K562 treated with DMSO at 1 percent for 12 hours (cell line): ENCODE data around the gene KRTAP10-12. TPM values are rescaled to one million over a fixed set of nuclear protein-coding genes. Genes with fewer than 3 reads are reported as not detected.

Experiments
- total RNA-seq: library from RNA; unstranded; fragments of 300-600 nt; gene quantifications from 2 replicates; pipeline ENCODE4 v1.2.3, GENCODE V29; 2022; ENCODE audit not compliant: insufficient read depth

KRTAP10-12 gene, protein sequence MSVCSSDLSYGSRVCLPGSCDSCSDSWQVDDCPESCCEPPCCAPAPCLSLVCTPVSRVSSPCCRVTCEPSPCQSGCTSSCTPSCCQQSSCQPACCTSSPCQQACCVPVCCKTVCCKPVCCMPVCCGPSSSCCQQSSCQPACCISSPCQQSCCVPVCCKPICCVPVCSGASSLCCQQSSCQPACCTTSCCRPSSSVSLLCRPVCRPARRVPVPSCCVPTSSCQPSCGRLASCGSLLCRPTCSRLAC
- not detected in 2 replicates for total RNA-seq

DNA sequence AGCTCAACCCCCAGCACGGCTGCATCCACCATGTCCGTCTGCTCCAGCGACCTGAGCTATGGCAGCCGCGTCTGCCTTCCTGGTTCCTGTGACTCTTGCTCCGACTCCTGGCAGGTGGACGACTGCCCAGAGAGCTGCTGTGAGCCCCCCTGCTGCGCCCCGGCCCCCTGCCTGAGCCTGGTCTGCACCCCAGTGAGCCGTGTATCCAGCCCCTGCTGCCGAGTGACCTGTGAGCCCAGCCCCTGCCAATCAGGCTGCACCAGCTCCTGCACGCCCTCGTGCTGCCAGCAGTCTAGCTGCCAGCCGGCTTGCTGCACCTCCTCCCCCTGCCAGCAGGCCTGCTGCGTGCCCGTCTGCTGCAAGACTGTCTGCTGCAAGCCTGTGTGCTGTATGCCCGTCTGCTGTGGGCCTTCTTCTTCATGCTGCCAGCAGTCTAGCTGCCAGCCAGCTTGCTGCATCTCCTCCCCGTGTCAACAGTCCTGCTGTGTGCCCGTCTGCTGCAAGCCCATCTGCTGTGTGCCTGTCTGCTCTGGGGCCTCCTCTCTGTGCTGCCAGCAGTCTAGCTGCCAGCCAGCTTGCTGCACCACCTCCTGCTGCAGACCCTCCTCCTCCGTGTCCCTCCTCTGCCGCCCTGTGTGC, at the start of gene KRTAP10-12:
TSS of gene KRTAP10-12 (plus strand) at position 1 of the 639 bp plus-strand sequence. CDS start at position 31, 30 bp downstream.

DNA sequence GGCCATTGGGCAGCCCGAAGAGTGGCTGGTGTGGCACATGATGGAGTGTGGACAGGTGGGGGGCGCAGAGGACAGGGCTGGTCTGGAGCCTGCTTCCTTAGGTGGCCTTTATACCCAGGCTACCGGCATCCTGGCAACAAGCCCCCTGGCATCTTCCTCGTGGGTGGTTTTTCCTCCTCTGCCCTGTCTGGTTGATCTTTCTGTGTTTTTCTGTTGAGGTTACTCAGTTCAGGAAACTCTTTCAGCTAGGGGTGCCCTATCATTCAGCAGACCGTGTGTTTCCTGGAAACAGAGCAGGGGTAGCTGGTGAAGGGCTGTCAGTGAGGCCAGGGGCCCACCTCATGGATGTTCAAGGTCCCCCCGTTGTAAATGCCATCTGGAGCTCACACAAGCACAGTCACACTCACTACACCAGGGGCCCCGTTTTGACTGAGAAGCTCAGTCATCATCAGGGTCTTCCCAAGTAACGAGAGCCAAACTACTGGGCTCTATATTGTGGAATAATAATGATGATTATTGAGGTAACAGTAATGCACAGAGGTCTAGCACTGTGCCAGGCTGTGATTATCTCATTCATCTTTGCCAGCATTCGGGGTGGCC, 42.3 kb upstream of the KRTAP10-12 start, which contains the start of gene KRTAP12-4:
TSS of gene KRTAP12-4 (minus strand) at position 84 of the 600 bp plus-strand sequence. CDS start at position 39, 45 bp downstream.

DNA sequence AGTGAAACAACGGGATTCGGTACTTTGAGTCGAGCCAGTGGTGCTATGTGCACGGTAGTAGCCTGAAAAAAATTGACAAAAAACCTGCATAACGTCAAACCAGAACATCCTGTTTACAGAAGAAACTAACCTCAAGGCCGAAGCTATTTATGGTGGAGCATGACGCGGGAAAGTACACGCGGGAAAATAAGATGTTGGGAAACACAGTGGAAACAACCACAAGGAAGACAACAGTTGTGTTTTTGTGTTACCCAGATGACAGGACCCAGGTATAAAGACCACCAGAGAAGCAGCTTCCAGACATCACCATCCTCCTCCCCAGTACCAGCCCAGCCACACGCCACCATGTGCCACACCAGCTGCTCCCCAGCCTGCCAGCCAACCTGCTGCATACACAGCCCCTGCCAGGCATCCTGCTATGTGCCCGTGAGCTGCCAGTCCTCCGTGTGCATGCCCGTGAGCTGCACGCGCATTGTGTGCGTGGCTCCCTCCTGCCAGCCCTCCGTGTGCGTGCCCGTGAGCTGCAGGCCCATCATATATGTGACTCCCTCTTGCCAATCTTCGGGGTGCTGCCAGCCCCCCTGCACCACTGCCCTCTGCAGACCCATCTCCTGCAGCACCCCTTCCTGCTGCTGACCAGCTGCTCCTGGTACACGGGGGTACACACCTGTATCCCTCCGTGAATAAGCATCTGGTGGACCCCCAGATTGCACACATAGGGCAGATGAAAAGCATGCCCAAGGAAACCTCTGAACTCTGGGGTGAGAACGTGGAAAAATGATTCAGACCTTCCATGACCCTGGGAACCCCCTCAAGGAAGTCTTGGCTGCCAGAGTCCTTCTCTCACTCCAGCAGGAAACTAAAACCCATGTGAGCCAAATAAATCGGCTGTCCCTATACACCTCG, 39.1 kb upstream of the KRTAP10-12 start, which contains the start of gene KRTAP12-3:
TSS of gene KRTAP12-3 (plus strand) at position 298 of the 906 bp plus-strand sequence. CDS start at position 346, 48 bp downstream.

DNA sequence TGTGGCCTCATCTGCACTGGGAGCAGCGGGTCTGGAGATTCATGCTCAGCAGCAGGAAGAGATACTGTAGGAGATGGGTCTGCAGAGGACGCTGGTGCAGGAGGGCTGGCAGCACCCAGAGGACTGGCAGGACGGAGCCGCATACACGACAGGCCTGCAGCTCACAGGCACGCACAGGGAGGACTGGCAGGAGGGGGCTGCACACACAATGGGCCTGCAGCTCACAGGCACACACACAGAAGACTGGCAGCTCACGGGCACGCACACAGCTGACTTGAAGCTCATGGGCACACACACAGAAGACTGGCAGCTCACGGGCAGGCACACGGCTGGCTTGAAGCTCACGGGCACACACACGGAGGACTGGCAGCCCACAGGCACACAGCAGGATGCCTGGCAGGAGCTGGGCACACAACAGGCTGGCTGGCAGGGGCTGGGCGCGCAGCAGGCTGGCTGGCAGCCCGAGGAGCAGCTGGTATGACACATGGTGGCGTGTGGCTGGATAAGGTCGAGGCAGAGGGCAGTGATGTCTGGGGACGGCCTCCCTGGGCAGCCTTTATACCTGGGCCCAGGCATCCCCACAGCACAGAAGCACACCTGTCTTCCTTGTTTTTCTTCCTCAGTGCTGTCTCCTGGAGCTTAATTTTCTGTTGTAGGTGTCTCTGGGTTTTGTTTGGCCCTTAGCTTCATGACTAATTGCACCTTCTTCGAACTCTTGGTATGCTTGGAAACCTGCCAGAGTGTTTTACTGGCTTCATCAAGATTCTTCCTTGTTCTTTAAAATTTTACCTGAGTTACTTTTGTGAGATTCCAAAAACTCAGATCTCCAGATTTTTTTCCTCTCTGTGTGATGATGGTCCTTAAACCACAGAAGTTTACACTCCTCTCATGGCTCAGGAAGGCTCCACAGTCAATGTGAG, 30.3 kb upstream of the KRTAP10-12 start, which contains the start of gene KRTAP12-2:
TSS of gene KRTAP12-2 (minus strand) at position 527 of the 920 bp plus-strand sequence. CDS start at position 486, 41 bp downstream.

DNA sequence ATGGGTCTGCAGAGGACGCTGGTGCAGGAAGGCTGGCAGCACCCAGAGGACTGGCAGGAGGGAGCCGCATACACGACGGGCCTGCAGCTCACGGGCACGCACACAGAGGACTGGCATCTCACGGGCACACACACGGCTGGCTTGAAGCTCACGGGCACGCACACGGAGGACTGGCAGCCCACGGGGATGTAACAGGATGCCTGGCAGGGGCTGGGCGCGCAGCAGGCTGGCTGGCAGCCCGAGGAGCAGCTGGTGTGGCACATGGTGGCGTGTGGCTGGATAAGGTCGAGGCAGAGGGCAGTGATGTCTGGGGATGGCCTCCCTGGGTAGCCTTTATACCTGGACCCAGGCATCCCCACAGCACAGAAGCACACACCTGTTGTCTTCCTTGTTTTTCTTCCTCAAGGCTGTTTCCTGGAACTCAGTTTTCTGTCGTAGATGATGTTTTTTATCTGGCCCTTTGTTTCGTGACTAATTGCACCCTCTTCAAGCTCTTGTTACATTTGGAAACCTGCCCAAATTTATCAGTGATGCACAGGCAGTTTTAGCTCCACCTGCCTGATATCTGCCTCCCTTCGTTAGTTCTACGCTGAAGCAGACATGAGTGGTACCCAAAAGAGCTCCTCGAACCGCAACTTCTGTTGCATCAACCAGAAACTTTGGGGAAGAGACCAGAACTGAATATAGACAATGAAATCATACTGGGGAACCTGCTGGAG, 15.0 kb upstream of the KRTAP10-12 start, which contains the start of gene KRTAP12-1:
TSS of gene KRTAP12-1 (minus strand) at position 303 of the 719 bp plus-strand sequence. CDS start at position 263, 40 bp downstream.

DNA sequence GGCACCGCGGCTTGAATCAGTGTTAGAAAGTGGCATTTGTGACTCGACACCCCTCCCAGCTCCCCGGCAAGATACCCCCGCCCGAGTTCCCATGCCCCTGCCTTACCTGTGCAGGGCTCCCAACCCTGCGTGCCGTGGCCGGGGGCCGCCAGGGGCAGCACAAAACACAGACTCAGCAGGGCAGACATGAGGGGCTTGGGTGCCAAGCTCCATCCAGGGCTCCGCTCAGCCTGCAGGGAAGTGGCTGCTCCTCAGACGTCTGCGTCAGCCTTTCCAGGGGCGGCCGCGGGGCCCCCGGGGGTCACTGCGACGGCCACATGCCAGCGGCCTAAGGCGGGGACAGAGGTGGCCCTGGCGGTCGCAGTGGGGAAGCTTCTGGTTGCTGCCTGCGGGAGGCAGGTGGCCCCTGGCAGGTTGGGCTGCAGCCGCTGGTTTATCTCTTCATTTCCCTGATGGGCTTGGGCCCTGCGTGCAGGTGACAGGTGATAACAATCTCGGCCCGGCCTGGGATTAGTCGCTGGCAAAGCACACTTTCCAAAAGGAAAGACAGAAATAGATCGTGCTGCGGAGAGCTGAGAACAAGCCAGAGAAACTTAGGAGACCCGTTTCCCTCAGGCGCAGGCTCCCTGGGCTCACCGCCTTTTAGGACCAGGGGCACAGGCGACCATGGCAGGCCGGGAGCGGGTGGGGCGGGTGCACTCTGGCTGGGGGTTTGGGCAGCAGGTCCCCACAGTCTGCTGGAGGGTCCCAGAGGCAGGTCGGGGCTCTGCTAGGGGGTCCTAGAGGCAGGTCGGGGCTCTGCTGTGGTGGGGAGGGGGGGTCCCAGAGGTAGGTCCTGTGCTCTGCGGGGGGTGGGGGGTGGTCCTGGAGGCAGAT, 14.6 kb downstream of the KRTAP10-12 start, which contains the start of gene TSPEAR:
TSS of gene TSPEAR (minus strand) at position 246 of the 876 bp plus-strand sequence. CDS start at position 188, 58 bp downstream.

Other genes starting within 250 kb of the KRTAP10-12 start
- not detected in 2 replicates for gene LRRC3, start 241.7 kb upstream of the KRTAP10-12 start, total RNA-seq
- not detected in 2 replicates for gene KRTAP10-1, start 157.0 kb upstream of the KRTAP10-12 start, total RNA-seq
- gene KRTAP10-2, start 145.7 kb upstream of the KRTAP10-12 start, total RNA-seq = not detected in 2 replicates
- not detected in 2 replicates for gene KRTAP10-3, start 138.4 kb upstream of the KRTAP10-12 start, total RNA-seq
- gene KRTAP10-4, start 123.4 kb upstream of the KRTAP10-12 start, total RNA-seq = not detected in 2 replicates
- not detected in 2 replicates for gene KRTAP10-5, start 116.6 kb upstream of the KRTAP10-12 start, total RNA-seq
- not detected in 2 replicates for gene KRTAP10-6, start 104.7 kb upstream of the KRTAP10-12 start, total RNA-seq
- gene KRTAP10-7, start 96.6 kb upstream of the KRTAP10-12 start, total RNA-seq = not detected in 2 replicates
- not detected in 2 replicates for gene KRTAP10-8, start 85.1 kb upstream of the KRTAP10-12 start, total RNA-seq
- not detected in 2 replicates for gene KRTAP10-9, start 70.1 kb upstream of the KRTAP10-12 start, total RNA-seq
- not detected in 2 replicates for gene KRTAP10-10, start 59.8 kb upstream of the KRTAP10-12 start, total RNA-seq
- not detected in 2 replicates for gene KRTAP10-11, start 50.8 kb upstream of the KRTAP10-12 start, total RNA-seq
- not detected in 2 replicates for gene KRTAP12-4, start 42.5 kb upstream of the KRTAP10-12 start, total RNA-seq
- gene KRTAP12-3, start 39.2 kb upstream of the KRTAP10-12 start, total RNA-seq = not detected in 2 replicates
- gene KRTAP12-2, start 30.2 kb upstream of the KRTAP10-12 start, total RNA-seq = not detected in 2 replicates
- not detected in 2 replicates for gene KRTAP12-1, start 15.0 kb upstream of the KRTAP10-12 start, total RNA-seq
- gene TSPEAR, start 14.4 kb downstream of the KRTAP10-12 start, total RNA-seq = not detected in 2 replicates
- gene UBE2G2, start 104.6 kb downstream of the KRTAP10-12 start, total RNA-seq = 28.6 and 106 TPM in 2 replicates
- 71.5 and 102 TPM in 2 replicates for gene SUMO3, start 120.9 kb downstream of the KRTAP10-12 start, total RNA-seq
- 124 and 191 TPM in 2 replicates for gene PTTG1IP, start 176.5 kb downstream of the KRTAP10-12 start, total RNA-seq
- gene ITGB2, start 223.7 kb downstream of the KRTAP10-12 start, total RNA-seq = 0.78 and 2.0 TPM in 2 replicates
- gene SLX9, start 242.9 kb downstream of the KRTAP10-12 start, total RNA-seq = 35.3 and 39.1 TPM in 2 replicates